Keratinocyte (primary cell): ENCODE data around the gene RNF121. TPM values are rescaled to one million over a fixed set of nuclear protein-coding genes. Genes with fewer than 3 reads are reported as not detected.

Source experiments
- DNase-seq: peaks from one replicate; pipeline ENCODE4 v3.0.0-alpha.2; 2011; ENCODE audit warnings: low read depth, missing footprints, low spot score
- FAIRE-seq: peaks from 2 replicates; lab custom pipeline; 2011; peaks lifted over from hg19 to GRCh38; lab: Jason Lieb, UNC
- H2AFZ ChIP-seq: 2 replicates; pipeline ENCODE4 v1.6.0; 2012; ENCODE audit warnings: low read length, control low read depth, inconsistent platforms; ENCODE audit not compliant: control insufficient read depth
- H3K27ac ChIP-seq: 2 replicates; pipeline ENCODE4 v1.5.1; 2011; ENCODE audit warnings: low read length; ENCODE audit not compliant: control insufficient read depth, insufficient read depth
- H3K27me3 ChIP-seq: 3 replicates; pipeline ENCODE4 v1.6.0; 2011; ENCODE audit warnings: low read length; ENCODE audit not compliant: control insufficient read depth, insufficient read depth; ENCODE audit errors: extremely low read depth
- H3K36me3 ChIP-seq, 2 experiments: 2 replicates in 1 of 2; 3 replicates in 1 of 2; pipeline ENCODE4 v1.5.1; 2011; ENCODE audit warnings: low read length in 2 of 2, mild to moderate bottlenecking in 1 of 2; ENCODE audit not compliant: control insufficient read depth in 2 of 2, insufficient read depth in 2 of 2; ENCODE audit errors: extremely low read depth in 1 of 2
- H3K4me1 ChIP-seq: 3 replicates; pipeline ENCODE4 v1.5.1; 2011; ENCODE audit warnings: low read length; ENCODE audit not compliant: control insufficient read depth, insufficient read depth; ENCODE audit errors: extremely low read depth
- H3K4me2 ChIP-seq: 3 replicates; pipeline ENCODE4 v1.6.0; 2011; ENCODE audit warnings: low read depth, low read length; ENCODE audit not compliant: control insufficient read depth, insufficient read depth; ENCODE audit errors: extremely low read depth
- H3K4me3 ChIP-seq, 3 experiments: fragments of 200-600 bp in 1 of 3; sonication (generic) in 1 of 3; 2 replicates in 2 of 3; 3 replicates in 1 of 3; pipeline ENCODE4 v1.5.1; 2011 to 2016; ENCODE audit warnings: low read length in 3 of 3, mild to moderate bottlenecking in 3 of 3, control low read depth in 2 of 3, inconsistent platforms in 1 of 3, low read depth in 1 of 3, mixed read lengths in 1 of 3, mixed run types in 1 of 3, moderate library complexity in 1 of 3; ENCODE audit not compliant: control insufficient read depth in 2 of 3, insufficient read depth in 2 of 3; ENCODE audit errors: extremely low read depth in 1 of 3
- H3K79me2 ChIP-seq: 2 replicates; pipeline ENCODE4 v1.6.0; 2012; ENCODE audit warnings: low read length; ENCODE audit not compliant: control insufficient read depth, insufficient read depth
- H3K9ac ChIP-seq: 3 replicates; pipeline ENCODE4 v1.6.0; 2011; ENCODE audit warnings: low read length; ENCODE audit not compliant: control insufficient read depth, insufficient read depth; ENCODE audit errors: extremely low read depth
- H3K9me1 ChIP-seq: 3 replicates; pipeline ENCODE4 v1.6.0; 2011; ENCODE audit warnings: low read length; ENCODE audit not compliant: control insufficient read depth, insufficient read depth; ENCODE audit errors: extremely low read depth
- H3K9me3 ChIP-seq: 2 replicates; pipeline ENCODE4 v1.5.1; 2012; ENCODE audit warnings: low read depth, low read length; ENCODE audit not compliant: control insufficient read depth
- H4K20me1 ChIP-seq: 3 replicates; pipeline ENCODE4 v1.6.0; 2011; ENCODE audit warnings: low read length; ENCODE audit not compliant: control insufficient read depth, insufficient read depth; ENCODE audit errors: extremely low read depth
- EZH2 ChIP-seq: IDR thresholded peaks from one replicate; pipeline ENCODE4 v1.6.1; 2012; ENCODE audit warnings: inconsistent platforms, mild to moderate bottlenecking, low read length, moderate library complexity
- dilution Hi-C: fragments of 300-500 bp; cut with MboI; formaldehyde crosslinking; loops from one replicate; pipeline ENCODE4 v1.7.0; 2020; ENCODE audit warnings: low sequenced_read_pairs; ENCODE audit not compliant: extremely low pct_ligation_motif_present
- polyA plus RNA-seq, 5 experiments: library from polyadenylated mRNA; depleted of rRNA in 3 of 5; stranded (reverse) in 3 of 5; stranded (forward) in 1 of 5; unstranded in 1 of 5; fragments of >200 nt; gene quantifications; 1 replicate in 1 of 5; 2 replicates in 3 of 5; 3 replicates in 1 of 5; pipeline versions ENCODE4 v1.2.1 to v1.2.3, GENCODE V29; 2011 to 2012; ENCODE audit warnings: missing spikeins in 2 of 5, low read depth in 1 of 5, low replicate concordance in 1 of 5
- TF ChIP-seq, protein P1 (sequence below), 3 experiments: IDR thresholded peaks in 1 of 3; conservative IDR thresholded peaks in 1 of 3; optimal IDR thresholded peaks in 1 of 3; 2 replicates in 2 of 3; 3 replicates in 1 of 3; pipeline versions ENCODE3 to v1.5.1; 2011; ENCODE audit warnings: low read length in 3 of 3, mild to moderate bottlenecking in 3 of 3, moderate library complexity in 2 of 3, control low read depth in 1 of 3, inconsistent platforms in 1 of 3; ENCODE audit not compliant: insufficient read depth in 2 of 3; ENCODE audit errors: extremely low read depth in 1 of 3

Gene RNF121
- polyA plus RNA-seq, 1 donor (not counting 4 experiments of a cell fraction or from before 2014, with no cell fraction given): 46.4 TPM

GRCh38 chr11:72012091-72012630, 83.3 kb downstream of the RNF121 start:
- H3K9me1 ChIP-seq: no peaks in the 10 kb centered on the region
- no peak overlapping the region for H3K4me3 ChIP-seq
- H3K4me1 ChIP-seq: peaks cover 19% of the 10 kb centered on the region
- TF ChIP-seq, protein P1, sequence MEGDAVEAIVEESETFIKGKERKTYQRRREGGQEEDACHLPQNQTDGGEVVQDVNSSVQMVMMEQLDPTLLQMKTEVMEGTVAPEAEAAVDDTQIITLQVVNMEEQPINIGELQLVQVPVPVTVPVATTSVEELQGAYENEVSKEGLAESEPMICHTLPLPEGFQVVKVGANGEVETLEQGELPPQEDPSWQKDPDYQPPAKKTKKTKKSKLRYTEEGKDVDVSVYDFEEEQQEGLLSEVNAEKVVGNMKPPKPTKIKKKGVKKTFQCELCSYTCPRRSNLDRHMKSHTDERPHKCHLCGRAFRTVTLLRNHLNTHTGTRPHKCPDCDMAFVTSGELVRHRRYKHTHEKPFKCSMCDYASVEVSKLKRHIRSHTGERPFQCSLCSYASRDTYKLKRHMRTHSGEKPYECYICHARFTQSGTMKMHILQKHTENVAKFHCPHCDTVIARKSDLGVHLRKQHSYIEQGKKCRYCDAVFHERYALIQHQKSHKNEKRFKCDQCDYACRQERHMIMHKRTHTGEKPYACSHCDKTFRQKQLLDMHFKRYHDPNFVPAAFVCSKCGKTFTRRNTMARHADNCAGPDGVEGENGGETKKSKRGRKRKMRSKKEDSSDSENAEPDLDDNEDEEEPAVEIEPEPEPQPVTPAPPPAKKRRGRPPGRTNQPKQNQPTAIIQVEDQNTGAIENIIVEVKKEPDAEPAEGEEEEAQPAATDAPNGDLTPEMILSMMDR (optimal IDR thresholded peaks at IDR 0.05 in 1 of 3, IDR thresholded peaks at IDR 0.05 in 1 of 3, conservative IDR thresholded peaks at IDR 0.05 in 1 of 3; ENCODE audit: extremely low read depth in 1 of 3, insufficient read depth in 2 of 3, low read length in 3 of 3): no peak
- TF ChIP-seq EZH2: no peak
- FAIRE-seq: no peak
- H3K79me2 ChIP-seq: peaks cover 8% of the 10 kb centered on the region
- dilution Hi-C loops: no loop called here
- H3K36me3 ChIP-seq: peaks cover 52 to 53% of the 10 kb centered on the region in 2 experiments
- peaks cover 5% of the 10 kb centered on the region for H4K20me1 ChIP-seq
- H3K9me3 ChIP-seq: no peaks in the 10 kb centered on the region
- no peak overlapping the region for H3K4me2 ChIP-seq
- DNase-seq: no peak
- H3K27me3 ChIP-seq: no peaks in the 10 kb centered on the region
- H2AFZ ChIP-seq: no peak overlapping the region
- H3K9ac ChIP-seq: no peak overlapping the region
- H3K27ac ChIP-seq: no peak overlapping the region

DNA sequence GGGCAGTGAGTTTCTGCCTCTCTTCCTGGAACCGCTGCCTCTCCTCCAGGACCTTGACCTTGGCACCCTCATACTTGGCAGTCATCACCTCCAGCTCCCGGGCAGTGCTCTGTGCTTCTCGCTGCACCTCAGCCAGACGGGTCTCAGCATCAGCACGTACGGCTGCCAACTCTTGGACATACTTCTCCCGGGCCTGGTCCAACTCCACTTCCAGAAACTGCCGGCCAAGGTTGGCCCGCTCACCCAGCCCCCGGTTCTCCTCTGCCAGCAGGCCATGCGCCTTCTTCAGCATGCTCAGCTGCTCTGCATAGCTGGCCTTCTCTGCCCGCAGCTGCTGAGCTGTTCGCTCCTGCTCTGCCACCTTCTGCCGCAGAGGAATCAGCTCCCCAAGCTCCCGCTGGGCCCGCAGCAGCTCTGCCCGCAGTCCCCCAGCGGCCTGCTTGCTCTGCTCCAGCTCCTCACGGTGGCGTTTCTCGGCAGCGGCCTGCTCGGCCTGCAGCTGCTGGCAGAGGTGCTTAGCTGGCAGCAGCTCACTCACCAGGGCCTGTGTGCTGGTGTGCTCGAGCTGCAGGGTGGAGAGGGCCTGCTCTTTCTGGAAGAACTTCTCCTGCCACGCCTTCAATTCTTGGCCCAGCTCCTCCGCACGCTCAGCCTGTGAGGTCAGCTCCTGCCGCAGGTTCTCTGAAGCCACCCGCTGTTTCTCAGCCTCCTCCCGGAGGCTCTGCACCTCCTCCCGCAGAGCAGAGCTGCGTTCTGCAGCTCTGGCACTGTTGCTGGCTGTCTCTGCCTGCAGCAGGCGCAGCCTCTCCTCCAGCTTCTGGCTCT, 84.3 kb downstream of the RNF121 start:
- dilution Hi-C loops: no loop called here
- no peak overlapping the region for H2AFZ ChIP-seq
- no peaks in the 10 kb centered on the region for H3K9me1 ChIP-seq
- peak; percentile 69 for FAIRE-seq
- H3K9ac ChIP-seq: no peak overlapping the region
- H3K79me2 ChIP-seq: peaks cover 8% of the 10 kb centered on the region
- peaks cover 46 to 54% of the 10 kb centered on the region in 2 experiments for H3K36me3 ChIP-seq
- peak; percentile 50 for DNase-seq
- H4K20me1 ChIP-seq: peaks cover 5% of the 10 kb centered on the region
- peak overlapping the region; percentile 40 for H3K4me2 ChIP-seq
- no peaks in the 10 kb centered on the region for H3K9me3 ChIP-seq
- peaks cover 19% of the 10 kb centered on the region for H3K4me1 ChIP-seq
- no peak overlapping the region for H3K4me3 ChIP-seq
- peak overlapping the region; percentile 6 for H3K27ac ChIP-seq
- TF ChIP-seq, protein P1 (optimal IDR thresholded peaks at IDR 0.05 in 1 of 3, IDR thresholded peaks at IDR 0.05 in 1 of 3, conservative IDR thresholded peaks at IDR 0.05 in 1 of 3; ENCODE audit: extremely low read depth in 1 of 3, insufficient read depth in 2 of 3, low read length in 3 of 3): peak in 2 of 3 experiments; percentile 28 to 42
- TF ChIP-seq EZH2: no peak
- H3K27me3 ChIP-seq: no peaks in the 10 kb centered on the region
